K562 (cell line): Measurements from ENCODE around the gene ADAMTS2. TPM values are rescaled to one million over a fixed set of nuclear protein-coding genes. Genes with fewer than 3 reads are reported as not detected.

ENCODE experiments used
- ATAC-seq: fragments of 200-7000 bp; cut with Tn5 transposase; 3 replicates; pipeline ENCODE4 v1.9.1; 2020; ENCODE audit warnings: moderate library complexity
- BruUV-seq: library from RNA; stranded (reverse); fragments of 400-500 nt; replicated peaks from 2 replicates; lab custom pipeline; 2021; lab: Mats Ljungman, UMichigan
- CTCF ChIA-PET: fragments of 300-600 bp; formaldehyde crosslinking; extraction: SDS; loops from one replicate; lab custom pipeline; 2021; ENCODE audit warnings: low intra/inter-chr PET ratio; lab: Yijun Ruan, JAX
- POLR2A ChIA-PET: fragments of 300-600, 350-650 bp; sonication (Branson Sonifier 250); formaldehyde crosslinking; extraction: SDS; loops from one replicate; lab custom pipeline; 2021; ENCODE audit warnings: antibody characterized with exemption, inconsistent platforms; lab: Yijun Ruan, JAX
- DNase-seq, 4 experiments: peaks; one replicate each; pipeline versions ENCODE4 v3.0.0 to v3.0.0-alpha.2; 2011 to 2018; ENCODE audit warnings: low spot score in 3 of 4, mixed read lengths in 3 of 4; ENCODE audit errors: extremely low read depth in 1 of 4
- FAIRE-seq: peaks from 2 replicates; lab custom pipeline; 2011; peaks lifted over from hg19 to GRCh38; lab: Jason Lieb, UNC
- H2AFZ ChIP-seq: 2 replicates; pipeline ENCODE4 v1.6.0; 2011; ENCODE audit warnings: low read depth, low read length, control low read depth, inconsistent platforms
- H3K27ac ChIP-seq: fragments of 200-600 bp; 3 replicates; pipeline ENCODE4 v1.8.0; 2011; ENCODE audit warnings: low read depth, mild to moderate bottlenecking, control low read depth, inconsistent platforms, low read length, moderate library complexity, mixed read lengths; ENCODE audit errors: extremely low read depth
- H3K27me3 ChIP-seq, 2 experiments: fragments of 300-600 bp in 1 of 2; 2 replicates in 1 of 2; 3 replicates in 1 of 2; pipeline versions ENCODE4 v1.6.0 to v1.8.0; 2011; ENCODE audit warnings: inconsistent platforms in 2 of 2, low read length in 2 of 2, mild to moderate bottlenecking in 1 of 2, mixed read lengths in 1 of 2, moderate library complexity in 1 of 2; ENCODE audit not compliant: control insufficient read depth in 2 of 2, insufficient read depth in 2 of 2
- H3K36me3 ChIP-seq: fragments of 300-600 bp; 3 replicates; pipeline ENCODE4 v1.8.0; 2011; ENCODE audit warnings: mild to moderate bottlenecking, low read length, inconsistent platforms; ENCODE audit not compliant: control insufficient read depth, insufficient read depth
- H3K4me1 ChIP-seq, 2 experiments: fragments of 200-600 bp in 1 of 2; replicated peaks in 1 of 2; 2 replicates in 1 of 2; 3 replicates in 1 of 2; pipeline versions ENCODE4 v1.5.1 to v1.8.0; 2011; ENCODE audit warnings: inconsistent platforms in 2 of 2, low read length in 2 of 2, mild to moderate bottlenecking in 1 of 2, mixed read lengths in 1 of 2, moderate library complexity in 1 of 2; ENCODE audit not compliant: control insufficient read depth in 2 of 2, insufficient read depth in 2 of 2
- H3K4me2 ChIP-seq: 2 replicates; pipeline ENCODE4 v1.6.1; 2011; ENCODE audit warnings: low read length, control low read depth, inconsistent platforms, mixed read lengths; ENCODE audit not compliant: insufficient read depth
- H3K4me3 ChIP-seq: fragments of 200-600 bp; sonication (generic), shearing (Covaris generic); 2 replicates; pipeline ENCODE4 v1.5.1; 2016; ENCODE audit warnings: control low read depth, inconsistent platforms
- H3K79me2 ChIP-seq: fragments of 200-600 bp; 3 replicates; pipeline ENCODE4 v1.8.0; 2011; ENCODE audit warnings: low read length, inconsistent platforms; ENCODE audit not compliant: control insufficient read depth, insufficient read depth
- H3K9ac ChIP-seq, 2 experiments: 2 replicates each; pipeline versions ENCODE4 v1.6.0 to v1.6.1; 2011; ENCODE audit warnings: low read depth in 2 of 2, low read length in 2 of 2, control low read depth in 1 of 2, inconsistent platforms in 1 of 2, mild to moderate bottlenecking in 1 of 2, mixed read lengths in 1 of 2; ENCODE audit not compliant: insufficient read depth in 1 of 2
- H3K9me1 ChIP-seq: one replicate; pipeline ENCODE4 v1.6.0; 2011; ENCODE audit warnings: inconsistent platforms, mild to moderate bottlenecking, low read length, moderate library complexity; ENCODE audit not compliant: control insufficient read depth, insufficient read depth
- H3K9me3 ChIP-seq: replicated peaks from 2 replicates; pipeline ENCODE4 v1.5.1; 2011; ENCODE audit warnings: low read depth, low read length, inconsistent platforms; ENCODE audit not compliant: control insufficient read depth, insufficient read depth
- H4K20me1 ChIP-seq: replicated peaks from 2 replicates; pipeline ENCODE4 v1.6.1; 2011; ENCODE audit warnings: low read length, inconsistent platforms, mixed read lengths; ENCODE audit not compliant: control insufficient read depth, insufficient read depth
- C11orf30 ChIP-seq: fragments of 450-650 bp; IDR thresholded peaks from 2 replicates; pipeline ENCODE4 v1.6.1; 2016; ENCODE audit warnings: low read depth, mild to moderate bottlenecking
- CBX2 ChIP-seq: fragments of 200-600 bp; sonication (generic); IDR thresholded peaks from one replicate; pipeline ENCODE4 v1.6.1; 2012; ENCODE audit warnings: mild to moderate bottlenecking, low read length, inconsistent platforms; ENCODE audit not compliant: insufficient read depth, poor library complexity, severe bottlenecking
- HDAC6 ChIP-seq: IDR thresholded peaks from 2 replicates; pipeline ENCODE4 v1.6.1; 2012; ENCODE audit warnings: low read depth, mild to moderate bottlenecking, control low read depth, inconsistent platforms, low read length, moderate library complexity
- MAFF ChIP-seq: IDR thresholded peaks from 2 replicates; pipeline ENCODE4 v1.6.1; 2012; ENCODE audit warnings: low read length, improper control_type of control experiment
- PHB2 ChIP-seq: fragments of 450-650 bp; IDR thresholded peaks from 2 replicates; pipeline ENCODE4 v1.6.1; 2017; ENCODE audit warnings: low read depth
- THRAP3 ChIP-seq: fragments of 450-650 bp; IDR thresholded peaks from 2 replicates; pipeline ENCODE4 v1.6.1; 2016; ENCODE audit warnings: mild to moderate bottlenecking, inconsistent platforms, borderline replicate concordance
- ZNF274 ChIP-seq: IDR thresholded peaks from 2 replicates; pipeline ENCODE4 v1.6.1; 2011; ENCODE audit warnings: low read depth, mild to moderate bottlenecking, low read length, moderate library complexity, borderline replicate concordance
- ZNF57 ChIP-seq: fragments of 450-650 bp; formaldehyde crosslinking; IDR thresholded peaks from 2 replicates; pipeline ENCODE4 v1.4.0; 2020; ENCODE audit warnings: mild to moderate bottlenecking, moderate library complexity
- WGBS: fragments of 100-300 bp; shearing (Covaris generic); methylation state at CpG from one replicate; pipeline ENCODE4 v1.1.6; 2016; ENCODE audit warnings: low coverage, mixed read lengths; ENCODE audit not compliant: insufficient coverage; ENCODE audit errors: missing lambda C conversion rate; 5-methylcytosine and 5-hydroxymethylcytosine counted together
- in situ Hi-C: fragments of 300-500 bp; cut with MboI; formaldehyde crosslinking; loops from 4 replicates; pipeline ENCODE4 v1.15.0; 2018; ENCODE audit warnings: inconsistent platforms, mixed read lengths
- intact Hi-C: fragments of 100-400 bp; cut with micrococcal nuclease; formaldehyde crosslinking; loops from 2 replicates; pipeline ENCODE4 v1.14.2; 2022
- polyA plus RNA-seq, 8 experiments: library from polyadenylated mRNA; depleted of rRNA in 4 of 8; stranded (reverse) in 5 of 8; unstranded in 3 of 8; fragments of >200 nt; fragmentation: Nextera tagmentation in 2 of 8; fragmentation: Illumina TruSeq in 1 of 8; extraction: Ambion mirVana in 2 of 8; extraction: Trizol in 1 of 8; gene quantifications; 2 replicates each; pipeline versions ENCODE4 v1.2.1 to v1.2.3, GENCODE V29; 2011 to 2014; ENCODE audit warnings: inconsistent platforms in 1 of 8, missing spikeins in 1 of 8
- total RNA-seq, 7 experiments: library from RNA; depleted of rRNA in 6 of 7; stranded (reverse); fragments of >200 nt in 6 of 7; fragmentation: Illumina TruSeq in 2 of 7; extraction: Trizol in 2 of 7; gene quantifications; 2 replicates each; pipeline versions ENCODE4 v1.2.1 to v1.2.3, GENCODE V29; 2011 to 2021; ENCODE audit warnings: low replicate concordance in 1 of 7
- TF ChIP-seq, protein P1 (sequence below): fragments of 450-650 bp; IDR thresholded peaks from 2 replicates; pipeline ENCODE4 v1.6.1; 2016; ENCODE audit warnings: antibody characterized with exemption
- TF ChIP-seq, protein P2 (sequence below): fragments of 450-650 bp; formaldehyde crosslinking; IDR thresholded peaks from 2 replicates; pipeline ENCODE4 v1.4.0; 2020; ENCODE audit warnings: mild to moderate bottlenecking, mixed read lengths
- TF ChIP-seq, protein P3 (sequence below): fragments of 150-350 bp; IDR thresholded peaks from 2 replicates; pipeline ENCODE4 v1.6.1; 2014; ENCODE audit warnings: low read depth, mild to moderate bottlenecking, low read length, borderline replicate concordance

The ADAMTS2 gene
- total and polyA plus RNA-seq, 9 of the 15 experiments (the other 6 are each of a cell fraction or from before 2014, with no cell fraction given), result not detected

DNA sequence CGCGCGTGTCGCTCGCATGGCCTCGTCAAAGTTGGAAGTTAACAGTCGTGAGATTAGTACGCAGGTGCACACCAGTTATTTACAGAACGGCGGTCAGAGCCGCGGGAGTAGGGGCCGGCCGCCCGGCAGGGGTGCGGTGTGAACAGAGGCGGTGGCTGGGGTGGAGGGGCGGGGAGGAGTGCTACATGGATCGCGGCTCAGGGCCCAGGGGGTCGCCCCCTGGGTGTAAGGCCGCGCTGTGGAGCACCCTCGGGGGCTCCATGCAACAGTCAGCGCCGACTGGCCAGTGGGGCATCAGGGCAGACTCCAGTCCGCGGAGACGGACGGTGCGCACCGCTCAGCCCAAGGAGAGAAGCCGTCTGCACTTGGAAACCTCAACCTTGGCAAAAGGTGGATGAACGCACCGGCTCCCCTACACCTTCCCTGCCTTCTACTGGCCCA, 224.8 kb downstream of the ADAMTS2 start:
- Histone ChIP-seq H3K27ac (no peak overlapping the region), H3K4me2 (no peak overlapping the region), H3K4me1 (peaks cover 0 to 7% of the 10 kb centered on the region in 2 experiments; a peak in 1 of 5 replicates), H2AFZ (no peak overlapping the region), H3K4me3 (no peak overlapping the region), H3K36me3 (no peaks in the 10 kb centered on the region), H3K79me2 (no peaks in the 10 kb centered on the region), H3K9me1 (no peaks in the 10 kb centered on the region), H3K9me3 (no peaks in the 10 kb centered on the region), H3K9ac (no peak overlapping the region), H4K20me1 (no peaks in the 10 kb centered on the region), H3K27me3 (peaks cover 0 to 41% of the 10 kb centered on the region in 2 experiments; a peak in 2 of 5 replicates)
- FAIRE-seq (no peak), ATAC-seq (no peak), DNase-seq (no peak)
- WGBS, result 48% methylated on average over 30 of the region's 35 CpGs
- in situ Hi-C loops, result no loop called here
- ChIA-PET CTCF (no interaction called here), POLR2A (no interaction called here)
- no peak for TF ChIP-seq MAFF
- no peak for TF ChIP-seq THRAP3
- no peak for TF ChIP-seq PHB2
- TF ChIP-seq ZNF274, result no peak
- no peak for TF ChIP-seq HDAC6
- TF ChIP-seq ZNF57 (CRISPR knock-in tag), result no peak
- TF ChIP-seq, protein P1, sequence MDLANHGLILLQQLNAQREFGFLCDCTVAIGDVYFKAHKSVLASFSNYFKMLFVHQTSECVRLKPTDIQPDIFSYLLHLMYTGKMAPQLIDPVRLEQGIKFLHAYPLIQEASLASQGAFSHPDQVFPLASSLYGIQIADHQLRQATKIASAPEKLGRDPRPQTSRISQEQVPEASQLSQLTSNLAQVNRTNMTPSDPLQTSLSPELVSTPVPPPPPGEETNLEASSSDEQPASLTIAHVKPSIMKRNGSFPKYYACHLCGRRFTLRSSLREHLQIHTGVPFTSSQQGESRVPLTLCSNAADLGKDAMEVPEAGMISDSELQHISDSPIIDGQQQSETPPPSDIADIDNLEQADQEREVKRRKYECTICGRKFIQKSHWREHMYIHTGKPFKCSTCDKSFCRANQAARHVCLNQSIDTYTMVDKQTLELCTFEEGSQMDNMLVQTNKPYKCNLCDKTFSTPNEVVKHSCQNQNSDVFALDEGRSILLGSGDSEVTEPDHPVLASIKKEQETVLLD, result no peak
- TF ChIP-seq, protein P2, sequence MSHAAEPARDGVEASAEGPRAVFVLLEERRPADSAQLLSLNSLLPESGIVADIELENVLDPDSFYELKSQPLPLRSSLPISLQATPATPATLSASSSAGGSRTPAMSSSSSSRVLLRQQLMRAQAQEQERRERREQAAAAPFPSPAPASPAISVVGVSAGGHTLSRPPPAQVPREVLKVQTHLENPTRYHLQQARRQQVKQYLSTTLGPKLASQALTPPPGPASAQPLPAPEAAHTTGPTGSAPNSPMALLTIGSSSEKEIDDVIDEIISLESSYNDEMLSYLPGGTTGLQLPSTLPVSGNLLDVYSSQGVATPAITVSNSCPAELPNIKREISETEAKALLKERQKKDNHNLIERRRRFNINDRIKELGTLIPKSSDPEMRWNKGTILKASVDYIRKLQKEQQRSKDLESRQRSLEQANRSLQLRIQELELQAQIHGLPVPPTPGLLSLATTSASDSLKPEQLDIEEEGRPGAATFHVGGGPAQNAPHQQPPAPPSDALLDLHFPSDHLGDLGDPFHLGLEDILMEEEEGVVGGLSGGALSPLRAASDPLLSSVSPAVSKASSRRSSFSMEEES, result no peak
- TF ChIP-seq, protein P3, sequence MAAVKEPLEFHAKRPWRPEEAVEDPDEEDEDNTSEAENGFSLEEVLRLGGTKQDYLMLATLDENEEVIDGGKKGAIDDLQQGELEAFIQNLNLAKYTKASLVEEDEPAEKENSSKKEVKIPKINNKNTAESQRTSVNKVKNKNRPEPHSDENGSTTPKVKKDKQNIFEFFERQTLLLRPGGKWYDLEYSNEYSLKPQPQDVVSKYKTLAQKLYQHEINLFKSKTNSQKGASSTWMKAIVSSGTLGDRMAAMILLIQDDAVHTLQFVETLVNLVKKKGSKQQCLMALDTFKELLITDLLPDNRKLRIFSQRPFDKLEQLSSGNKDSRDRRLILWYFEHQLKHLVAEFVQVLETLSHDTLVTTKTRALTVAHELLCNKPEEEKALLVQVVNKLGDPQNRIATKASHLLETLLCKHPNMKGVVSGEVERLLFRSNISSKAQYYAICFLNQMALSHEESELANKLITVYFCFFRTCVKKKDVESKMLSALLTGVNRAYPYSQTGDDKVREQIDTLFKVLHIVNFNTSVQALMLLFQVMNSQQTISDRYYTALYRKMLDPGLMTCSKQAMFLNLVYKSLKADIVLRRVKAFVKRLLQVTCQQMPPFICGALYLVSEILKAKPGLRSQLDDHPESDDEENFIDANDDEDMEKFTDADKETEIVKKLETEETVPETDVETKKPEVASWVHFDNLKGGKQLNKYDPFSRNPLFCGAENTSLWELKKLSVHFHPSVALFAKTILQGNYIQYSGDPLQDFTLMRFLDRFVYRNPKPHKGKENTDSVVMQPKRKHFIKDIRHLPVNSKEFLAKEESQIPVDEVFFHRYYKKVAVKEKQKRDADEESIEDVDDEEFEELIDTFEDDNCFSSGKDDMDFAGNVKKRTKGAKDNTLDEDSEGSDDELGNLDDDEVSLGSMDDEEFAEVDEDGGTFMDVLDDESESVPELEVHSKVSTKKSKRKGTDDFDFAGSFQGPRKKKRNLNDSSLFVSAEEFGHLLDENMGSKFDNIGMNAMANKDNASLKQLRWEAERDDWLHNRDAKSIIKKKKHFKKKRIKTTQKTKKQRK, result no peak
- no peak for TF ChIP-seq CBX2
- no peak for TF ChIP-seq C11orf30
- BruUV-seq, result no TSS peak
- intact Hi-C loops, result no loop called here
